MM.1S (cell line): ENCODE data around the gene DENND5A.

Experiments
- DNase-seq: peaks from one replicate; pipeline ENCODE4 v3.0.0-alpha.2; 2015
- H2AFZ ChIP-seq: fragments of 300-600 bp; sonication (generic); 2 replicates; pipeline ENCODE4 v1.6.0; 2016; ENCODE audit warnings: antibody characterized with exemption, low read length
- H3F3A ChIP-seq: fragments of 300-600 bp; sonication (generic); 2 replicates; pipeline ENCODE4 v1.6.1; 2016; ENCODE audit warnings: mild to moderate bottlenecking, antibody characterized with exemption, low read length, moderate library complexity, mixed read lengths; ENCODE audit not compliant: insufficient read depth
- H3K27ac ChIP-seq: fragments of 300-600 bp; sonication (generic); 2 replicates; pipeline ENCODE4 v1.5.1; 2016; ENCODE audit warnings: mild to moderate bottlenecking, low read length
- H3K27me3 ChIP-seq: fragments of 300-600 bp; sonication (generic); replicated peaks from 2 replicates; pipeline ENCODE4 v1.6.0; 2016; ENCODE audit warnings: low read length; ENCODE audit not compliant: insufficient read depth
- H3K36me3 ChIP-seq: fragments of 300-600 bp; sonication (generic); replicated peaks from 2 replicates; pipeline ENCODE4 v1.6.1; 2016; ENCODE audit warnings: mild to moderate bottlenecking, low read length, mixed read lengths; ENCODE audit not compliant: insufficient read depth
- H3K4me1 ChIP-seq: fragments of 300-600 bp; sonication (generic); 2 replicates; pipeline ENCODE4 v1.6.1; 2016; ENCODE audit warnings: low read length, mixed read lengths
- H3K4me2 ChIP-seq: fragments of 300-600 bp; sonication (generic); 2 replicates; pipeline ENCODE4 v1.6.0; 2016; ENCODE audit warnings: low read depth, low read length
- H3K4me3 ChIP-seq: fragments of 300-600 bp; sonication (generic); 2 replicates; pipeline ENCODE4 v1.5.1; 2016; ENCODE audit warnings: low read length, mixed read lengths
- H3K79me2 ChIP-seq: fragments of 300-600 bp; sonication (generic); 2 replicates; pipeline ENCODE4 v1.6.1; 2016; ENCODE audit warnings: mixed run types, low read length, mixed read lengths
- H3K9ac ChIP-seq: fragments of 300-600 bp; sonication (generic); 2 replicates; pipeline ENCODE4 v1.6.1; 2016; ENCODE audit warnings: low read length, mixed read lengths
- H3K9me2 ChIP-seq: fragments of 300-600 bp; sonication (generic); replicated peaks from 2 replicates; pipeline ENCODE4 v1.6.1; 2016; ENCODE audit warnings: mild to moderate bottlenecking, low read length, mixed read lengths; ENCODE audit not compliant: insufficient read depth
- H3K9me3 ChIP-seq: fragments of 300-600 bp; sonication (generic); replicated peaks from 2 replicates; pipeline ENCODE4 v1.6.1; 2016; ENCODE audit warnings: mild to moderate bottlenecking, low read length, mixed read lengths; ENCODE audit not compliant: insufficient read depth
- H4K20me1 ChIP-seq: fragments of 300-600 bp; sonication (generic); 2 replicates; pipeline ENCODE4 v1.6.1; 2016; ENCODE audit warnings: mild to moderate bottlenecking, low read length, moderate library complexity, mixed read lengths; ENCODE audit not compliant: insufficient read depth
- CTCF ChIP-seq: fragments of 300-600 bp; sonication (generic); IDR thresholded peaks from 2 replicates; pipeline ENCODE4 v1.5.1; 2016; ENCODE audit warnings: antibody characterized with exemption, low read length, mixed read lengths
- EZH2 ChIP-seq: fragments of 300-600 bp; sonication (generic); optimal IDR thresholded peaks from 2 replicates; pipeline ENCODE3; 2017; ENCODE audit warnings: low read depth, mild to moderate bottlenecking, antibody characterized with exemption, low read length, mixed read lengths
- EZH2phosphoT487 ChIP-seq: fragments of 300-600 bp; sonication (generic); IDR thresholded peaks from 2 replicates; pipeline ENCODE4 v1.6.1; 2018; ENCODE audit warnings: antibody characterized with exemption, low read length

DENND5A gene

GRCh38 chr11:9179141-9179540, 86.0 kb downstream of the DENND5A start:
- no peaks in the 10 kb centered on the region for H3K36me3 ChIP-seq
- no peaks in the 10 kb centered on the region for H3K27me3 ChIP-seq
- H3K79me2 ChIP-seq: no peaks in the 10 kb centered on the region
- no peaks in the 10 kb centered on the region for H3K4me1 ChIP-seq
- H3F3A ChIP-seq: no peaks in the 10 kb centered on the region
- no peak overlapping the region for H3K4me2 ChIP-seq
- no peaks in the 10 kb centered on the region for H3K9me2 ChIP-seq
- H3K9ac ChIP-seq: no peak overlapping the region
- no peaks in the 10 kb centered on the region for H3K9me3 ChIP-seq
- no peak overlapping the region for H3K4me3 ChIP-seq
- DNase-seq: no peak
- TF ChIP-seq CTCF (no peak), EZH2 (no peak), EZH2phosphoT487 (no peak)
- no peak overlapping the region for H2AFZ ChIP-seq
- no peaks in the 10 kb centered on the region for H4K20me1 ChIP-seq
- H3K27ac ChIP-seq: no peak overlapping the region

GRCh38 chr11:9178716-9179115, 86.4 kb downstream of the DENND5A start:
- Histone ChIP-seq H3K27ac (no peak overlapping the region), H2AFZ (no peak overlapping the region), H3K36me3 (no peaks in the 10 kb centered on the region), H3K4me1 (no peaks in the 10 kb centered on the region), H3K9ac (no peak overlapping the region), H3K9me2 (no peaks in the 10 kb centered on the region), H3K4me2 (no peak overlapping the region), H4K20me1 (no peaks in the 10 kb centered on the region), H3K4me3 (no peak overlapping the region), H3K9me3 (no peaks in the 10 kb centered on the region), H3F3A (no peaks in the 10 kb centered on the region), H3K79me2 (no peaks in the 10 kb centered on the region), H3K27me3 (no peaks in the 10 kb centered on the region)
- DNase-seq: no peak
- TF ChIP-seq EZH2 (no peak), EZH2phosphoT487 (no peak), CTCF (no peak)

GRCh38 chr11:9177438-9178091, 87.6 kb downstream of the DENND5A start:
- Histone ChIP-seq H3K4me3 (no peak overlapping the region), H3K27ac (no peak overlapping the region), H4K20me1 (no peaks in the 10 kb centered on the region), H3K4me2 (no peak overlapping the region), H3K27me3 (no peaks in the 10 kb centered on the region), H3K36me3 (no peaks in the 10 kb centered on the region), H3K9ac (no peak overlapping the region), H3K4me1 (no peaks in the 10 kb centered on the region), H3F3A (no peaks in the 10 kb centered on the region), H3K9me3 (no peaks in the 10 kb centered on the region), H3K79me2 (no peaks in the 10 kb centered on the region), H2AFZ (no peak overlapping the region), H3K9me2 (no peaks in the 10 kb centered on the region)
- no peak for DNase-seq
- no peak for TF ChIP-seq CTCF
- TF ChIP-seq EZH2phosphoT487: no peak
- no peak for TF ChIP-seq EZH2
